Vagina (tissue), 2 donors: ENCODE results near the gene PRR22.

ENCODE experiments used
- CTCF ChIP-seq, 3 experiments: fragments of 450-650 bp in 2 of 3; fragments of 200-600 bp in 1 of 3; sonication (generic) in 1 of 3; IDR thresholded peaks; one replicate each; pipeline ENCODE4 v1.5.1; 2017 to 2019; ENCODE audit warnings: antibody characterized with exemption in 3 of 3, mild to moderate bottlenecking in 2 of 3, moderate library complexity in 2 of 3
- POLR2A ChIP-seq, 2 donors: fragments of 450-650 bp; IDR thresholded peaks; one replicate each; pipeline ENCODE4 v1.6.1; 2017; ENCODE audit warnings: antibody characterized with exemption in 2 of 2, mild to moderate bottlenecking in 2 of 2, moderate library complexity in 2 of 2

GRCh38 chr19:5774921-5775320, 9.6 kb downstream of the PRR22 start:
- TF ChIP-seq CTCF (IDR thresholded peaks at IDR 0.05) = no peak
- no peak for TF ChIP-seq POLR2A (IDR thresholded peaks at IDR 0.05)
